AG04450 (cell line): ENCODE measurements around the gene TFB2M. TPM values are rescaled to one million over a fixed set of nuclear protein-coding genes. Genes with fewer than 3 reads are reported as not detected.

Experiments
- CTCF ChIA-PET: fragments of 300-600, 350-600 bp; formaldehyde crosslinking; extraction: SDS; loops from one replicate; lab custom pipeline; 2022; ENCODE audit warnings: antibody characterized with exemption, inconsistent platforms; lab: Charles Lee
- POLR2A ChIA-PET: fragments of 350-600 bp; formaldehyde crosslinking; extraction: SDS; loops from one replicate; lab custom pipeline; 2021; ENCODE audit warnings: antibody characterized with exemption, inconsistent platforms; lab: Yijun Ruan, JAX
- DNase-seq: peaks from one replicate; pipeline ENCODE4 v3.0.0-alpha.2; 2011; ENCODE audit warnings: low read depth, low spot score
- H3K27ac ChIP-seq: one replicate; pipeline ENCODE4 v1.5.1; 2012; ENCODE audit warnings: low read depth, low read length, control low read depth
- H3K27me3 ChIP-seq: one replicate; pipeline ENCODE4 v1.6.0; 2012; ENCODE audit warnings: low read length; ENCODE audit not compliant: control insufficient read depth, insufficient read depth
- H3K4me3 ChIP-seq: 2 replicates; pipeline ENCODE4 v1.5.1; 2011; ENCODE audit warnings: mild to moderate bottlenecking, low read depth, low read length, control low read depth
- H3K9me3 ChIP-seq: 2 replicates; pipeline ENCODE4 v1.5.1; 2012; ENCODE audit warnings: low read length; ENCODE audit not compliant: control insufficient read depth, insufficient read depth
- CTCF ChIP-seq: IDR thresholded peaks from 2 replicates; pipeline ENCODE4 v1.5.1; 2011; ENCODE audit warnings: low read depth, low read length, control low read depth, inconsistent platforms
- polyA plus RNA-seq: library from polyadenylated mRNA; depleted of rRNA; stranded (reverse); fragments of >200 nt; gene quantifications from 2 replicates; pipeline ENCODE4 v1.2.3, GENCODE V29; 2011

TFB2M gene
- polyA plus RNA-seq, 1 experiment = 23.2 TPM

- no peak for TF ChIP-seq CTCF
- H3K27ac ChIP-seq = no peak overlapping the region
- CTCF ChIA-PET = interaction anchor here (1.5 kb wide), 1 partner anchor 157 kb away, joined by 3 read pairs; no protein-coding TSS in a partner anchor
- H3K4me3 ChIP-seq = no peak overlapping the region
- peaks cover 10% of the 10 kb centered on the region for H3K27me3 ChIP-seq
- DNase-seq = no peak
- H3K9me3 ChIP-seq = peaks cover 11% of the 10 kb centered on the region
- POLR2A ChIA-PET = no interaction called here
Observed at GRCh38 chr1:246533371-246533905, 32.6 kb downstream of the TFB2M start.

- CTCF ChIA-PET = interaction anchor here (0.5 to 1.5 kb wide), 3 partner anchors 28 to 110 kb away, joined by 5 to 11 read pairs (median 5); no protein-coding TSS in a partner anchor
- POLR2A ChIA-PET = no interaction called here
- no peak for DNase-seq
- peak; percentile 22; the same call in 1 of the 2 replicates for TF ChIP-seq CTCF
- Histone ChIP-seq H3K9me3 (peaks cover 11% of the 10 kb centered on the region), H3K4me3 (no peak overlapping the region), H3K27ac (no peak overlapping the region), H3K27me3 (peaks cover 10% of the 10 kb centered on the region)
Observed at GRCh38 chr1:246532519-246532918, 33.5 kb downstream of the TFB2M start.

GRCh38 chr1:246530482-246530881, 35.6 kb downstream of the TFB2M start:
- ChIA-PET CTCF (no interaction called here), POLR2A (no interaction called here)

GRCh38 chr1:246528933-246529731, 36.9 kb downstream of the TFB2M start:
- POLR2A ChIA-PET = no interaction called here
- no peak for DNase-seq
- H3K27ac ChIP-seq = no peak overlapping the region
- no peak for TF ChIP-seq CTCF
- peaks cover 11% of the 10 kb centered on the region for H3K9me3 ChIP-seq
- no peak overlapping the region for H3K4me3 ChIP-seq
- H3K27me3 ChIP-seq = peaks cover 16% of the 10 kb centered on the region
- CTCF ChIA-PET = no interaction called here

More at GRCh38 chr1:246530482-246530881, 35.6 kb downstream of the TFB2M start:
- no peak overlapping the region for H3K27ac ChIP-seq
- peaks cover 11% of the 10 kb centered on the region for H3K9me3 ChIP-seq
- TF ChIP-seq CTCF = no peak
- H3K27me3 ChIP-seq = peaks cover 10% of the 10 kb centered on the region
- no peak for DNase-seq
- H3K4me3 ChIP-seq = no peak overlapping the region

GRCh38 chr1:246527402-246528088, 38.5 kb downstream of the TFB2M start:
- POLR2A ChIA-PET = no interaction called here
- no peak overlapping the region for H3K4me3 ChIP-seq
- no peak overlapping the region for H3K27ac ChIP-seq
- DNase-seq = no peak
- H3K27me3 ChIP-seq = peaks cover 13% of the 10 kb centered on the region
- no peak for TF ChIP-seq CTCF
- CTCF ChIA-PET = no interaction called here
- peaks cover 12% of the 10 kb centered on the region for H3K9me3 ChIP-seq
